Neural cell (in vitro differentiated cells): ENCODE data around the gene CTXN1. TPM values are rescaled to one million over a fixed set of nuclear protein-coding genes. Genes with fewer than 3 reads are reported as not detected.

Experiments used
- H2AFZ ChIP-seq: fragments of 200-600, 300-800 bp; sonication (generic), shearing (Covaris generic); 2 replicates; pipeline ENCODE4 v1.6.0; 2014; ENCODE audit warnings: low read depth, mild to moderate bottlenecking, antibody characterized with exemption, low read length, moderate library complexity
- H3F3A ChIP-seq: fragments of 200-600 bp; shearing (Covaris generic); 2 replicates; pipeline ENCODE4 v1.6.1; 2016; ENCODE audit warnings: mild to moderate bottlenecking, moderate library complexity, mixed read lengths, antibody characterized with exemption, low read length; ENCODE audit not compliant: insufficient read depth, poor library complexity, severe bottlenecking
- H3K27ac ChIP-seq: fragments of 200-600, 300-800 bp; sonication (generic), shearing (Covaris generic); 2 replicates; pipeline ENCODE4 v1.5.1; 2014; ENCODE audit warnings: mild to moderate bottlenecking, low read length, moderate library complexity
- H3K27me3 ChIP-seq: fragments of 300-800, 200-600 bp; sonication (generic), shearing (Covaris generic); 2 replicates; pipeline ENCODE4 v1.6.0; 2014; ENCODE audit warnings: mild to moderate bottlenecking, low read depth, low read length, moderate library complexity; ENCODE audit not compliant: insufficient read depth
- H3K36me3 ChIP-seq: fragments of 300-800, 200-600 bp; sonication (generic), shearing (Covaris generic); 2 replicates; pipeline ENCODE4 v1.5.1; 2014; ENCODE audit warnings: mild to moderate bottlenecking, antibody characterized with exemption, low read length, moderate library complexity; ENCODE audit not compliant: insufficient read depth
- H3K4me2 ChIP-seq: fragments of 300-800, 200-600 bp; sonication (generic), shearing (Covaris generic); 2 replicates; pipeline ENCODE4 v1.6.0; 2014; ENCODE audit warnings: mild to moderate bottlenecking, low read length
- H3K4me3 ChIP-seq: fragments of 300-800, 200-600 bp; sonication (generic), shearing (Covaris generic); 2 replicates; pipeline ENCODE4 v1.5.1; 2014; ENCODE audit warnings: mild to moderate bottlenecking, low read length, moderate library complexity
- H3K79me2 ChIP-seq: fragments of 200-600 bp; shearing (Covaris generic); replicated peaks from 2 replicates; pipeline ENCODE4 v1.6.0; 2014; ENCODE audit warnings: mild to moderate bottlenecking, low read length, moderate library complexity; ENCODE audit not compliant: insufficient read depth
- H3K9ac ChIP-seq: fragments of 300-800, 200-600 bp; sonication (generic), shearing (Covaris generic); 2 replicates; pipeline ENCODE4 v1.6.1; 2016; ENCODE audit warnings: mild to moderate bottlenecking, low read length, mixed read lengths
- H3K9me2 ChIP-seq: fragments of 200-600 bp; shearing (Covaris generic); 2 replicates; pipeline ENCODE4 v1.6.1; 2016; ENCODE audit warnings: mild to moderate bottlenecking, low read length, mixed read lengths; ENCODE audit not compliant: insufficient read depth
- H3K9me3 ChIP-seq: fragments of 200-600, 300-800 bp; sonication (generic), shearing (Covaris generic); 2 replicates; pipeline ENCODE4 v1.6.1; 2016; ENCODE audit warnings: mild to moderate bottlenecking, mixed run types, low read length, moderate library complexity, mixed read lengths
- H4K20me1 ChIP-seq: fragments of 200-600 bp; shearing (Covaris generic); 2 replicates; pipeline ENCODE4 v1.6.1; 2016; ENCODE audit warnings: mild to moderate bottlenecking, mixed run types; ENCODE audit not compliant: insufficient read depth
- EP300 ChIP-seq: fragments of 450-650 bp; conservative IDR thresholded peaks from 2 replicates; pipeline ENCODE4 v1.6.1; 2014; ENCODE audit warnings: antibody characterized with exemption, mild to moderate bottlenecking, moderate library complexity; ENCODE audit not compliant: poor library complexity, severe bottlenecking
- EZH2 ChIP-seq: fragments of 200-600, 300-800 bp; shearing (Covaris generic), sonication (generic); IDR thresholded peaks from 2 replicates; pipeline ENCODE4 v1.6.1; 2014; ENCODE audit warnings: antibody characterized with exemption, low read length, borderline replicate concordance, mild to moderate bottlenecking; ENCODE audit not compliant: insufficient read depth, poor library complexity, severe bottlenecking
- MXI1 ChIP-seq: fragments of 450-650 bp; conservative IDR thresholded peaks from 2 replicates; pipeline ENCODE4 v1.6.1; 2014; ENCODE audit warnings: antibody characterized with exemption, mild to moderate bottlenecking; ENCODE audit not compliant: poor library complexity, severe bottlenecking
- POLR2AphosphoS5 ChIP-seq: IDR thresholded peaks from 2 replicates; pipeline ENCODE4 v1.6.1; 2012
- RAD21 ChIP-seq: fragments of 450-650 bp; conservative IDR thresholded peaks from 2 replicates; pipeline ENCODE4 v1.6.1; 2014; ENCODE audit warnings: antibody characterized with exemption, mild to moderate bottlenecking, moderate library complexity
- SMC3 ChIP-seq: fragments of 450-650 bp; conservative IDR thresholded peaks from 2 replicates; pipeline ENCODE4 v1.6.1; 2014; ENCODE audit warnings: antibody characterized with exemption, mild to moderate bottlenecking, moderate library complexity; ENCODE audit not compliant: poor library complexity
- TAF1 ChIP-seq: IDR thresholded peaks from 2 replicates; pipeline ENCODE4 v1.6.1; 2012; ENCODE audit warnings: low read depth
- polyA plus RNA-seq: library from polyadenylated mRNA; depleted of rRNA; stranded (reverse); fragments of >200 nt; gene quantifications from 2 replicates; pipeline ENCODE4 v1.2.3, GENCODE V29; 2014
- TF ChIP-seq, protein P1 (sequence below): IDR thresholded peaks from 2 replicates; pipeline ENCODE4 v1.6.1; 2012; ENCODE audit warnings: borderline replicate concordance
- TF ChIP-seq, protein P2 (sequence below): fragments of 450-650 bp; IDR thresholded peaks from 2 replicates; pipeline ENCODE4 v1.5.1; 2014; ENCODE audit warnings: antibody characterized with exemption, mild to moderate bottlenecking, moderate library complexity; ENCODE audit not compliant: poor library complexity, severe bottlenecking

CTXN1 gene
- polyA plus RNA-seq, 1 donor from 2014 or later = 24.7 TPM

DNA sequence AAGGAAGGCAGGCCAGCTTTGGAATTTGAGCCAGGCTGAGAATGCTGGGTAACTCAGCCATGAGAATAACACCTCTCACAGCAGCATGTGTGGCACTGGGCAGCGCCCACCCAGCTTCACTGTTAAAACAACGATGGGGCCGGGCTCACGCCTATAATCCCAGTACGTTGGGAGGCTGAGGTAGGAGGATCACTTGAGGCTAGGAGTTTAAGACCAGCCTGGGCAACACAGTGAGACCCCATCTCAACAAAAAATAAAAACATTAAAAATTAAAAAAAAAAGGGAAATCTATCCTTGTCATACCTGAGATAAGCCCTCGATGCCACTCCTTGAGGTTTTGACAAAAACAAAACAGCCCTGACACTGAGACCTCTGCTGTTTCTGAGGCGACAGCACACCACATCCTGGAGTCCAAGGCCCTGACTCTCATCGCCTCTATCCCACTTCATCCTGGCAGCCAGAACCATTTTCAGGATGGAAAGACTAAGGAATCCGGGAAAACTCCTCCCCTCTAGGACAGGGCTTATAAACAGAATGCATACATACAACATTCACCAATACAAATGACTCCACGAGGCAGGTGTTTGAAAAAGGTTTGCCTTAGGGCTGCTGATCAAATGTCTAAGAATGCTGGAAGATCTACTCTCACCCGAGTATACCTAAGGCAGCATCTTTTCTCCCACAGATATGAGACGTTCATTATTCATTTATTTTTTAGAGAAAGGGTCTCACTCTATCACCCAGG is 40.2 kb upstream of the CTXN1 start:
- Histone ChIP-seq H3K4me3 (no peak overlapping the region), H3K9ac (no peak overlapping the region), H4K20me1 (no peaks in the 10 kb centered on the region), H3K79me2 (no peaks in the 10 kb centered on the region), H3K36me3 (no peaks in the 10 kb centered on the region), H3K4me2 (no peak overlapping the region), H3K9me3 (no peaks in the 10 kb centered on the region), H3K9me2 (no peaks in the 10 kb centered on the region), H3K27ac (no peak overlapping the region), H3K27me3 (no peaks in the 10 kb centered on the region), H3F3A (no peaks in the 10 kb centered on the region), H2AFZ (no peak overlapping the region)
- TF ChIP-seq EZH2 = no peak
- no peak for TF ChIP-seq SMC3
- no peak for TF ChIP-seq EP300
- TF ChIP-seq RAD21 = no peak
- TF ChIP-seq TAF1 = no peak
- TF ChIP-seq, protein P1, sequence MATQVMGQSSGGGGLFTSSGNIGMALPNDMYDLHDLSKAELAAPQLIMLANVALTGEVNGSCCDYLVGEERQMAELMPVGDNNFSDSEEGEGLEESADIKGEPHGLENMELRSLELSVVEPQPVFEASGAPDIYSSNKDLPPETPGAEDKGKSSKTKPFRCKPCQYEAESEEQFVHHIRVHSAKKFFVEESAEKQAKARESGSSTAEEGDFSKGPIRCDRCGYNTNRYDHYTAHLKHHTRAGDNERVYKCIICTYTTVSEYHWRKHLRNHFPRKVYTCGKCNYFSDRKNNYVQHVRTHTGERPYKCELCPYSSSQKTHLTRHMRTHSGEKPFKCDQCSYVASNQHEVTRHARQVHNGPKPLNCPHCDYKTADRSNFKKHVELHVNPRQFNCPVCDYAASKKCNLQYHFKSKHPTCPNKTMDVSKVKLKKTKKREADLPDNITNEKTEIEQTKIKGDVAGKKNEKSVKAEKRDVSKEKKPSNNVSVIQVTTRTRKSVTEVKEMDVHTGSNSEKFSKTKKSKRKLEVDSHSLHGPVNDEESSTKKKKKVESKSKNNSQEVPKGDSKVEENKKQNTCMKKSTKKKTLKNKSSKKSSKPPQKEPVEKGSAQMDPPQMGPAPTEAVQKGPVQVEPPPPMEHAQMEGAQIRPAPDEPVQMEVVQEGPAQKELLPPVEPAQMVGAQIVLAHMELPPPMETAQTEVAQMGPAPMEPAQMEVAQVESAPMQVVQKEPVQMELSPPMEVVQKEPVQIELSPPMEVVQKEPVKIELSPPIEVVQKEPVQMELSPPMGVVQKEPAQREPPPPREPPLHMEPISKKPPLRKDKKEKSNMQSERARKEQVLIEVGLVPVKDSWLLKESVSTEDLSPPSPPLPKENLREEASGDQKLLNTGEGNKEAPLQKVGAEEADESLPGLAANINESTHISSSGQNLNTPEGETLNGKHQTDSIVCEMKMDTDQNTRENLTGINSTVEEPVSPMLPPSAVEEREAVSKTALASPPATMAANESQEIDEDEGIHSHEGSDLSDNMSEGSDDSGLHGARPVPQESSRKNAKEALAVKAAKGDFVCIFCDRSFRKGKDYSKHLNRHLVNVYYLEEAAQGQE = no peak
- TF ChIP-seq MXI1 = no peak
- TF ChIP-seq, protein P2, sequence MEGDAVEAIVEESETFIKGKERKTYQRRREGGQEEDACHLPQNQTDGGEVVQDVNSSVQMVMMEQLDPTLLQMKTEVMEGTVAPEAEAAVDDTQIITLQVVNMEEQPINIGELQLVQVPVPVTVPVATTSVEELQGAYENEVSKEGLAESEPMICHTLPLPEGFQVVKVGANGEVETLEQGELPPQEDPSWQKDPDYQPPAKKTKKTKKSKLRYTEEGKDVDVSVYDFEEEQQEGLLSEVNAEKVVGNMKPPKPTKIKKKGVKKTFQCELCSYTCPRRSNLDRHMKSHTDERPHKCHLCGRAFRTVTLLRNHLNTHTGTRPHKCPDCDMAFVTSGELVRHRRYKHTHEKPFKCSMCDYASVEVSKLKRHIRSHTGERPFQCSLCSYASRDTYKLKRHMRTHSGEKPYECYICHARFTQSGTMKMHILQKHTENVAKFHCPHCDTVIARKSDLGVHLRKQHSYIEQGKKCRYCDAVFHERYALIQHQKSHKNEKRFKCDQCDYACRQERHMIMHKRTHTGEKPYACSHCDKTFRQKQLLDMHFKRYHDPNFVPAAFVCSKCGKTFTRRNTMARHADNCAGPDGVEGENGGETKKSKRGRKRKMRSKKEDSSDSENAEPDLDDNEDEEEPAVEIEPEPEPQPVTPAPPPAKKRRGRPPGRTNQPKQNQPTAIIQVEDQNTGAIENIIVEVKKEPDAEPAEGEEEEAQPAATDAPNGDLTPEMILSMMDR = no peak
- no peak for TF ChIP-seq POLR2AphosphoS5

DNA sequence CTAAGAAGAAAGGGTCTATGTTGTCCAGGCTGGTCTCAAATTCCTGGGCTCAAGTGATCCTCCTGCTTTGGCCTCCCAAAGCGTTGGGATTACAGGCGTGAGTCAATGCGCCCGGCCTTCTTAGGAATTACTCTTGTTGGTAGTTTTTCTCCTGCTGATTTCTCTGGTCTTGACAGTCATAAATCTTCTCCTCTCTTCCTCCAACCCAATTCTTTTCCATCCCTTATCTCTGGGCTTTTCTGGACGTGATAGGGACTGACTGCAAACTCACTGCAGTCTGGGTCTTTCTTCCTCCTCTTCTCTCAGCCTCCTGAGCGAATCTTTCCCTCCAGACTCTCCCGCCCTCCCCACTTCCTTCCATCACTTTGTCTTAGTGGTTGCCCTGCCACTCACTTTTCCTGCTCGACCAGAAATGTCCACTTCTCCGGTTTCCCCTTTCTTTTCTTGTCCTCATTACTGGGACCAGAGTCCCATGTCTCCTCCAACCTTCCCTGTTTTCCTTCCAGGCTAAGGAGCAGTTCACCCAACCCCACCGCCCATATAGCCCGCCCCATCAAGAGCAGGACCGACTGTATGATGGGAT is 39.4 kb upstream of the CTXN1 start:
- Histone ChIP-seq H3K4me2 (no peak overlapping the region), H3K9me3 (no peaks in the 10 kb centered on the region), H3K79me2 (no peaks in the 10 kb centered on the region), H3K4me3 (no peak overlapping the region), H3K9ac (no peak overlapping the region), H3K36me3 (no peaks in the 10 kb centered on the region), H3K9me2 (no peaks in the 10 kb centered on the region), H3F3A (no peaks in the 10 kb centered on the region), H4K20me1 (no peaks in the 10 kb centered on the region), H2AFZ (no peak overlapping the region), H3K27ac (no peak overlapping the region), H3K27me3 (no peaks in the 10 kb centered on the region)
- TF ChIP-seq RAD21 (no peak), EP300 (no peak), POLR2AphosphoS5 (no peak), SMC3 (no peak), MXI1 (no peak), TAF1 (no peak), EZH2 (no peak)
- TF ChIP-seq, protein P2 = no peak
- TF ChIP-seq, protein P1 = no peak
